ENCODE results near the gene ARID1A.

ARID1A gene

DNA sequence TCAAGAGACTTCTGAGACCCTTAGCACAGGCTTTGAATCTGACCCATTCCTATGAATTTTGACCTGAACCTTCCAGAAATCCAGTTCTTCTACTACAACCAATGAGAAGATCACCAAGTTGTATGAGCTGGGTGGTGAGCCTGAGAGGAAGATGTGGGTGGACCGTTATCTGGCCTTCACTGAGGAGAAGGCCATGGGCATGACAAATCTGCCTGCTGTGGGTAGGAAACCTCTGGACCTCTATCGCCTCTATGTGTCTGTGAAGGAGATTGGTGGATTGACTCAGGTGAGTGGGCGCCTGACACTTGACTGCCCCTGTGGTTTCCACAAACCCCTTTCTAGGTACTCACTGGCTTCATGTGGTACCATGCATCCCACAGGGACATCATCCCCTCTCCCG is 71.9 kb downstream of the ARID1A start:
- DNase-seq, result no peak

DNA sequence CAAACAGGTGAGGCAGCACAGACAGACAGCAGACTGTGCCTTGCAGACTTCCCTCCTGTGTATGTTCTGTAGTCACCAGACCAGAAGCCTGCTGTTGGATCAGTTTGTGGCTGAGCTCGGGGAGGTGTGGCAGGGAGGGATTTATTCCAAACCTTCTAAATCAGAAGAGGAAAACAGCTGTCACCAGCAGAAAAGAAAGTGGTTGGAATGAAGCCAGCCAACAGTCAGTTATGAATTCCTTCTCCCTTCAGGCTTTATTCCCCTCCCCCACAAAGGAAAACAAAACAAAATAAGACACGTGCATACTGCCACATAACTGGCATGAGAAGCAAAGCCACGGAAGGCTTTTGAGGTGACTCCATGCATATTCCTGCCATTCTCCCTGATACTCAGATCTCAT is 72.9 kb downstream of the ARID1A start:
- no peak for DNase-seq

DNA sequence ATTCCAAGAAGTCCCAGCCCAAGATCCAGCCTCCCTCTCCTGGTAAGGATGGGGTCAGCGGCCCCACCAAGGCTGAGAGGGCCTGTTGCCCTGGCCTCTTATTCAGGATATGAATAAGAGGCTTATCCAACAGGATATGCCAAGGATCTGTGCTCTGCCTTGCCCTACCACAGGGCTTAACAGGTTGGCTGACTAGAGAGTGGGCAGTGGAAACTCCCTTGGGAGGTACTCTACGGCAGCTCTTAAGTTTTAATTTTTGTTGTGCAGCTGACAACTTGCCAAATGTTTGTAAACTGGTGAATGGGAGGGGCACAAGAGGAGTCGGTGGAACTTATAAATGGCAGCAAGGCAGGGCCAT is 75.4 kb downstream of the ARID1A start:
- DNase-seq, result no peak

DNA sequence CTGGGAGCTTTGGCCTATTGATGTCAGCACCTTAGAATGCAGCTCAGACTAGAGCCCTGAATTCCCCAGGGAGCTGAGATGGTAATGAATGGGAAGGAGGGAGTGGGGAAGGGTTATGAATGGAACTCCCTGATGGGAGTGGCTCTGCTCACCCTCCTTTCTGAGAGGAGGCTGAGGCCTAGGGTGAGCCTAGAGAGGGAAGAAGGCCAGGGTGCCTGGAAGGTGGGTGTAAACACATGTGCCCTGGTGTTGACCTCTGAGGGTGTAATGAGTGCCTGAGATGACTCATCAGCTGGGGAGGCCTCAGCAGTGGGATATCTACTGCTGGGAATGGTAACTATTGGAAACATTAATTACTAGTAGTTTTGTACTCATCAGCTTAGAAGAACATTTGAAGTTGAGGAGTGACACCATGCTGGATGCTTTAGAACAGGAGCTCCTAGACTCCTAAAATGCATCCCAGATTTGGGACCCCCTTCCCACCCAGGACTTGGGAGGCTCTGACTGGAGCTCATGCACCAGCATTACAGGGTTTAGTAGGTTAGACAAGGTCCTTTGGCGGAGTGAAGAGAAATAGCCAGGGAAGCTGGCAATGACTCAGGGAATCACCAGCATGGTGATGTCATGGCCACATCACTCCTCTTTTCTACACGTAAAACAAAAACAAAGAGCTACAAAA is 76.0 kb downstream of the ARID1A start:
- DNase-seq, result no peak

DNA sequence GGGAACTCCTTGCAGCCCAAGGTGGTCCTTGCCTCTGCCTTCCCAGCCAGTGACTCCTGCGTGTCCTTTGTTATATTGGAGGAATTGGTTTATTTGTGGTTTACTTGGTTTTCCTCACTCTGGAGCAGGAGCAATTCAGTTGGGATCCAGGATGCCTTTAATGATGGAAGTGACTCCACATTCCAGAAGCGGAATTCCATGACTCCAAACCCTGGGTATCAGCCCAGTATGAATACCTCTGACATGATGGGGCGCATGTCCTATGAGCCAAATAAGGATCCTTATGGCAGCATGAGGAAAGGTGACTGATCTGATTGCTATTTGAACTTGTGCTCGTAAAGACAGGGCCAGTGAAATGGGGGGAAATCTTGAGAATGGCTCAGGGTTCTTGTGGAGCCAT is 76.9 kb downstream of the ARID1A start:
- no peak for DNase-seq

DNA sequence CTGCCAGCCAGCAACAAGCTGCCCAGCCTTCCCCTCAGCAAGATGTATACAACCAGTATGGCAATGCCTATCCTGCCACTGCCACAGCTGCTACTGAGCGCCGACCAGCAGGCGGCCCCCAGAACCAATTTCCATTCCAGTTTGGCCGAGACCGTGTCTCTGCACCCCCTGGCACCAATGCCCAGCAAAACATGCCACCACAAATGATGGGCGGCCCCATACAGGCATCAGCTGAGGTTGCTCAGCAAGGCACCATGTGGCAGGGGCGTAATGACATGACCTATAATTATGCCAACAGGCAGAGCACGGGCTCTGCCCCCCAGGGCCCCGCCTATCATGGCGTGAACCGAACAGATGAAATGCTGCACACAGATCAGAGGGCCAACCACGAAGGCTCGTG is 78.6 kb downstream of the ARID1A start:
- no peak for DNase-seq

DNA sequence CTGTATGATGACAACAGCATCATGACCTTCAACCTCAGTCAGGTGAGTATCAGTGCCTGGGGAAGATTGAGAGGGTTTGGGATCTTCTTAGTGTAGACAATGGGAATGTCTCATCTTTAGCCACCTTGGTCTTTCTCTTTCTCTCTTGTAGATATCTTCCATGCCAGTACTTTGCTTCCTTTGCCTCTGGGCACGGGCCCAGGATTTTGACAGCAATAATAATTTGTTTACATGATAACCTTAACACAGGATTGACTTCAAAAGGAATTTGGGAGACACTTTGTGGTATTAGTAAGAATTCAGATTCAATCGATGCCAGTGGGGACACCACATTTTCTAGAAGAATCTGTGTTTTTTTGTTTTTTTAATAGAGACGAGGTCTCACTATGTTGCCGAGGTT is 79.9 kb downstream of the ARID1A start:
- DNase-seq, result no peak

DNA sequence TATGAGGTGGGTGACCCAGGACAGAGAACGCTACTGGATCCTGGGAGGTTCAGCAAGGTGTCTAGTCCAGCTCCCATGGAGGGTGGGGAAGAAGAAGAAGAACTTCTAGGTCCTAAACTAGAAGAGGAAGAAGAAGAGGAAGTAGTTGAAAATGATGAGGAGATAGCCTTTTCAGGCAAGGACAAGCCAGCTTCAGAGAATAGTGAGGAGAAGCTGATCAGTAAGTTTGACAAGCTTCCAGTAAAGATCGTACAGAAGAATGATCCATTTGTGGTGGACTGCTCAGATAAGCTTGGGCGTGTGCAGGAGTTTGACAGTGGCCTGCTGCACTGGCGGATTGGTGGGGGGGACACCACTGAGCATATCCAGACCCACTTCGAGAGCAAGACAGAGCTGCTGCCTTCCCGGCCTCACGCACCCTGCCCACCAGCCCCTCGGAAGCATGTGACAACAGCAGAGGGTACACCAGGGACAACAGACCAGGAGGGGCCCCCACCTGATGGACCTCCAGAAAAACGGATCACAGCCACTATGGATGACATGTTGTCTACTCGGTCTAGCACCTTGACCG is 83.4 kb downstream of the ARID1A start:
- no peak for DNase-seq

DNA sequence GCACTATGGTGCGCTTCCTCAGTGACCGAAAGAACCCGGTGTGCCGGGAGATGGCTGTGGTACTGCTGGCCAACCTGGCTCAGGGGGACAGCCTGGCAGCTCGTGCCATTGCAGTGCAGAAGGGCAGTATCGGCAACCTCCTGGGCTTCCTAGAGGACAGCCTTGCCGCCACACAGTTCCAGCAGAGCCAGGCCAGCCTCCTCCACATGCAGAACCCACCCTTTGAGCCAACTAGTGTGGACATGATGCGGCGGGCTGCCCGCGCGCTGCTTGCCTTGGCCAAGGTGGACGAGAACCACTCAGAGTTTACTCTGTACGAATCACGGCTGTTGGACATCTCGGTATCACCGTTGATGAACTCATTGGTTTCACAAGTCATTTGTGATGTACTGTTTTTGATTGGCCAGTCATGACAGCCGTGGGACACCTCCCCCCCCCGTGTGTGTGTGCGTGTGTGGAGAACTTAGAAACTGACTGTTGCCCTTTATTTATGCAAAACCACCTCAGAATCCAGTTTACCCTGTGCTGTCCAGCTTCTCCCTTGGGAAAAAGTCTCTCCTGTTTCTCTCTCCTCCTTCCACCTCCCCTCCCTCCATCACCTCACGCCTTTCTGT is 84.6 kb downstream of the ARID1A start:
- DNase-seq, result no peak

DNA sequence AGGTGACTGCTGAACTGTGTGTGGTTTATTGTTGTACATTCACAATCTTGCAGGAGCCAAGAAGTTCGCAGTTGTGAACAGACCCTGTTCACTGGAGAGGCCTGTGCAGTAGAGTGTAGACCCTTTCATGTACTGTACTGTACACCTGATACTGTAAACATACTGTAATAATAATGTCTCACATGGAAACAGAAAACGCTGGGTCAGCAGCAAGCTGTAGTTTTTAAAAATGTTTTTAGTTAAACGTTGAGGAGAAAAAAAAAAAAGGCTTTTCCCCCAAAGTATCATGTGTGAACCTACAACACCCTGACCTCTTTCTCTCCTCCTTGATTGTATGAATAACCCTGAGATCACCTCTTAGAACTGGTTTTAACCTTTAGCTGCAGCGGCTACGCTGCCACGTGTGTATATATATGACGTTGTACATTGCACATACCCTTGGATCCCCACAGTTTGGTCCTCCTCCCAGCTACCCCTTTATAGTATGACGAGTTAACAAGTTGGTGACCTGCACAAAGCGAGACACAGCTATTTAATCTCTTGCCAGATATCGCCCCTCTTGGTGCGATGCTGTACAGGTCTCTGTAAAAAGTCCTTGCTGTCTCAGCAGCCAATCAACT is 85.5 kb downstream of the ARID1A start:
- DNase-seq, result no peak

DNA sequence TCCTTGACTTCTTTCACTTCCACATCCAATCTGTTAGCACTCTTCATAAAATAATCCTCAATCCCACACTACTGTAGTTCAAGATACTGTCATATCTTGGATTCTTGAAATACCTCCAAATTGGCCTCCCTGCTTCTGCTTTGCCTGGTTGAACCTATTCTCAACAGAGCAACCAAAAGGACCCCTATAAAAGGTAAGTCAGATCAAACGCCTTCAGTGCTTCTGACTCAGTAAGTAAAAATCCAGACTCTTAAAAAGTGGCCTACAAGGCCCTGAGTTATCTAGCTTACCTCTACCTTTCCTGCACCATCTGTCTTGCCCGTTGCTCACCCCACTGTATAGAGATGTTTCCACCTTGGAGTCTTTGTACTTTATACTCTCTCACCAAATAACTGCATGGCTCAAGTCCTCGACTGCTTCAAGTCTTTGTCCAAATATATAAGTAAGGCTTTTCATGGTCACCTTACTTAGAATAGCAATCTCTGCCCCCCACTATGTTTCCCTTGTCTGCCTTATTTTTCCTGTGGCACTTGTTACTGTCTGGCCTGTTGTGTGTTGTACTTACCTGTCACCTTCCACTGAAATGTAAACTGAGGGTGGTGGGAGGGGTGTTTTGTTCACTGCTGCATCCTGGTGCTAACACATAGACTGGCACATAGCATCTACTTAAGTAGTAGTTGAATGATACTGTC is 86.9 kb downstream of the ARID1A start:
- DNase-seq, result no peak

DNA sequence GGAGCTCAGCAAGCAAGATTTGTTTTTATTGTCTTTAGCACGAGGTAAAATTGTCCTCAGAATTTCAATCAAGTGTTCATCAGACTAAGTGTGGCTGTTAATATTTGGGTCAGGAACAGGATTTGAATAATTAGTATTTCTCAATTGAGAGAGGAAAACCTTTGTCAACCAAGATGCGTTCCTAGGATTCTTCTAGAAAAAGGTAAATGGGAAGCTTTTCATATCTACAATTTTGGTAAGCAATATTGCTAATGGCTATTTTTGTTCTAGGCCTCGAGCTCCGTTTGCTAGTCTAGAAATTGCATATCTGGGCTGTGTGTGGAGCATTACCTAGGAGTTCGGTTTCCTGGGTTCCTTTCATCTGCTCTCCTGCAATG is 87.8 kb downstream of the ARID1A start:
- DNase-seq, result no peak

DNA sequence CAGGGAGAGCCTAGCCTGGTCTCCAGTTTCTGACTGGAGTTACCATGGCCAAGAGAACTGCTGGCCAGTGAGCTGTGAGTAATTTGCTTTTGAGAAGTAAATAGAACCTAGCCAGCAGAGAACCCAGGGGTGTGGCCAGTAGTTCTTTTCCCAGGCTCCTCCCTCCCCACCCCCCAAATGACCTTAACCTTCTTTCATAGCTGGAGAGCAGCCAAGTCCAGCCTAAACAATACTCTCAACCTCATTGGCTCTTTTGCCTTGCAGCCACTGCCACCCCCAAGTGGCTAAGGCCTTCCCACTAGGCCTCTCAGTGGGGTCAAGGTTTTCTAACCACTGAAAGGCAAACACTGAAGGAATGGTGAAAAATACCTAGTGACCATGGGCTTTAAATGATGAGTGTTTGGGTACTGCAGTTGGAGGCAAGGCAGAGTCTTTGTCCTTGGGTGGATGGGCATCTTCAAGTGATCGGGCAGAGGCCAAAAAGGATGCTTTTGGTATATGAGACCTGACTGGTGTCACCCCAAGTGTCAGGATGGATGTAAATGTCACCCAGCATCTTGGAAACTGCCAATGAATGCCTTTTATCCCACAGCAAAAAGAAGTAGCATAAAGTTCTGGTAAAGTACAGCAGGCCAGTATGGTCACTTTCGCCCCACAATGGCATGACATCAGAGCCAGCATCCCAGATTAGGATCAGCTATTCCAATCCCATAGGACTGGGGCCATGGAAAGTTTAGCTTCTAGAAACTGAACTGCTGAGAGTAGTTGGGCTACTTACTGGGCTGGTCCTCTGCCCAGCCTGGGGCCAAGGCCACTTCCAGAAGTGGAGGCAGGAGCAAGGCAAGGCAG is 88.4 kb downstream of the ARID1A start:
- no peak for DNase-seq

DNA sequence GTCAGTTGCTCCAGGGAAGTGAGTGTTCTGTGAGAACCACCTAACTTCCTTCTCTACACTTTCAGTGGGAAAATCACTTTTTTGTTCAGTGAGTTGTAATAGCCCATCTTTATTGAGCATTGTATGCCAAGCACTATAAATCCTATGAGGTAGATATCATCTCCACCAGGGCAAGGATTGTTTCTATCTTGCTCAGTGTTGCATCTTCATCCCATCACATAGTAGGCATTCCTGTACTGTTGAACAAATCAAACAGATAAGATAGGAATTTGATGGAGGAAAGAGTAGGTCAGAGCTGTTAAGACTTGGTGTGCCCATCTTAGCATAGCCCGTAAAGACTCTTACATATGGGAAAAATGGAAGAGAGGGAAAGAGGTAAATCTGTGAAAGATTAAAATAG is 89.1 kb downstream of the ARID1A start:
- DNase-seq, result no peak

DNA sequence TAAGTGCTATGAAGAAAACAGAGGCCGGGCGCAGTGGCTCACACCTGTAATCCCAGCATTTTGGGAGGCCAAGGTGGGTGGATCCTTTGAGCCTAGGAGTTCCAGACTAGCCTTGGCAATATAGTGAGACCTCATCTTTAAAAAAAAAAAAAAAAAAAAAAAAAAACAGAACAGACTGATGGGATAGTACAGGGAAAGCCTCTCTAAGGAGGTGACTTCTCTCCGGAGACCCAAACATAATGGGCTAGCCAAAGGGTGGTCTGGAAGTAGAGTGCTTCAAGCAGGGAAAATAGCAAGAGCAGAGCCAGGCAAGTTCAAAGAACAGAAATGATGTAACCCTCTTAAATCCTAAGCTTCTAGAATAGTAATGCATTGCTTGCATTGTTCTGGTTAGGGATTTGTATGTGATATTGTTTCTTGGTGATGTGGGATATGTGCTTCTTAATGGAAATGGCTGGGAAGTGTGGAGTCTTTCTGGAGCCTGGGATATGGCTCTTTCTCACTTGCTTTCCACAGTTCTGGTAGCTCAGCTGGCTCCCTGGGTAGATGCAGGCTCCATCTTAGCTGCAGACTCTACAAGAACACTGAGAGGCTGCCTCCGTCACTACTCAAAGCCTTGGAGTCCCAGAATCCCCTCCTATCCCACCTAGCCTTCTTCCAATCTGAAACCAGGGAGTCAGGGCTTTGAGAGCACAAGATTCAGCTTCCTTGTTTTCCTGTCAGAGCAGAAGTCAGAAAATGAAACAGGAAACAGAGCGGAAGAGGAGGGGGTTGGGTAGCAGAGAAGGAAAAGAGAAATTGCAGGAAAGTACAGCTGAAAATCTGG is 90.0 kb downstream of the ARID1A start:
- peak; percentile 46 for DNase-seq

DNA sequence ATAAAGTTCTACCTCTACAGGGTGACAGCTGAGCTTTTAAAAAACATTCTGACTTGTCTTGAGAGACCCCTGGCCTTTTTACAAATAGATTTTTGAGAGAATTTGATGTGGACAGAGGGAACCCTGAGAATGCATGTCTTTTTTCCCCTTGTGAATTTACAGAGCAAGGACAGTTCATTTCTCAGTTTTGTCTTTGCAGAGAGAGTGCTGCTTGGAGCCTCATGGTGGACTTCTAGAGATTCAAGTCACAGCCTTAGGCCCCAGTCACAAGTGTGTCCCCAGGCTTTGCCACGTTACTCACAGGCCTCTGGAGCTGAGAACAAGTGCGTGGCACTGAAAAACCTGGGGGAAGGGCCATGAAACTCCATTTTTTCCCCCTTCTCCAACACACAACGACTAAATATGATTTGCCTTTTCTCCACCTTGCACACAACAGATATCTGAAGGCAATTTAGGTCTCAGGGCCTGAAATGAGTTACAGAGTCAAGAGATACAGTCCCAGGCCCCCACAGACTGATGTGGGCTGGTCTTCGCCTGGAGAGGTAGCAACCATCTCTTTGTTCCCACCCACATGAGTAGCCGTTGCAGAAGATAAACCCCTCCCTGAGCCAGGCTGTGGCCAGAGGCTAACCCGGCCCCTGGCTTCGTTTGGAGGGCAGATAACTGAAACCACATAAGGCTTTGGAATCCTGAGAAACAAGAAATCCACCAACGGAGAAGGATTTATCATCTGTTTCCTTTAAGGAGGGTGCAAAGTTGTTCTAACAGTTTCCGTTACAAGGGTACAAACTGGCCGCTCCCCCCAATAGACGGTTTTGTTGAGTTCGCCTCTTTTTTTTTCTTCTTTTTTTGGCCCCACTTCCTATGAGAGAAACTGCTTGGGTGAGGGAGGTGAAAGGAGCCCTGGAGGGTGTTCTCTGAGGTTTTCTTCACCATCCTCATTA is 90.9 kb downstream of the ARID1A start:
- peak; percentile 85 for DNase-seq

DNA sequence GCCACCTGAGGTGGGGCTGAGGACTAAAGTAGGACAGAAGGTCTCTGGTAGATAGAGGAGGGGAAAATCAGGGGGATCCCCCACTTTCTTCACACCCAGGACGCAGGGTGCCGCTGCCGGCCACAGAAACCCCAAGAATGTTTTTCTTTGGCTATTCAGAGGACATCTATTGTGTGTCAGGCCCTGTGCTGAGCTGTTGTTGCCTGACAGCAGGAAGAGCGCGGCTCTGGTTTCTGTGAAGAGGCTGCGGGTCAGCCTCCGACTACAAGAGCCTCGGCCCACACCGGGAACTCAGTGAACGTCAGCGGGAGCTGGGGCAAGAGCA is 91.5 kb downstream of the ARID1A start:
- peak; percentile 37 for DNase-seq

DNA sequence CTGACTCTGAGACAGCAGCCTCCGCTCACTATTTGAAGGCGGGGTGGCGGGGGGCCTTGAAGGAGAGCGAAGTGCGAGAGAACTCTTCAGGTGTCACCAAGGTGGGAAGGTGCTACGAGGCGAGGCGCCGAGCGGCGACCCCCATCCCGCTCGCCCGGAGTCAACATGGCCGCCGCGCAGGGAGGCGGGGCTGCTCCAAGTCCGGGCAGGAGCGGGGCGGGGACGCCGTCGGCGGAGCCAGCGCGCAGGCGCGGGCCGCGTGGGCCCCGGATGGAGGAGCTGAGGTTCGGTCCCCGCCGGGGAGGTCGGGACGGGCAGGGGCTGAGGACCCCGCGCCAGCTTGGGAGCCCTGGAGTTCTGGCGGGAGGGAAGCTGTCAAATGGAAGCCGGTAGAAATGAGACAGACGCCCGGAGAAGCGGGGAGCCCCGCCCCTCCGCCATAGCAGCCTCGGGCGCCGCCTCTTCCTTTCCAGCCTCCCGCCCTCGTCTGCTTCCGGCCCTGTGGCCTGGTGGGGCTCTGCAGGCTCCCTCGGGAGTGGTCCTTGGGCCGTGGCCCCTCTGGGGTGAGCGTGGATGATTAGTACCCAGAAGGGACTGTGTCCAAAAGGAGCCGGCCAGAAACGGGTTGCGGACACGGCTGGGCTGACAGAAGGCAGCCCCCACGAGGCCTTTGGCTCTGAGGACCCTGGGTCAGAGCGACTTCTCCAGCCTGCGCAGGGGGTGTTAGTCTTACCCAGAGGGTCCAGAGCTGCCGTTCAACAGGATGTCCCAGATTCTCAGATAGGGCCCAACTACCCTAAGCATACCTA is 92.1 kb downstream of the ARID1A start, which contains the start of gene PIGV:
Gene PIGV, plus strand, starts transcription at position 245 of the 809 bp plus-strand sequence. CDS start 2,866 bp downstream, outside the sequence.
- DNase-seq, result peak; percentile 93

DNA sequence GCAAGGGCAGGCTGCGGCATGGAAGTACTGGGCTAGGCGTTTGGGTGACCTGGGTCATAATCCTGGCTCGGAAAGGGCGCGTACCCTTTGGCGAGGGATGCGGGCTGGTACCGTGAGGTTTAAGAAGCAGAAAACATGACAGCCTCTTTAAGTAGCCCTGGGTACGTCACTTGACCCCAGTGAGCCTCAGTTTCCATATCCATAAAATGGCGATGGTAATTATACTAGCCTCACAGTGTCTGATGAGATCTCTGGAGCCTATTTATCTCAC is 92.6 kb downstream of the ARID1A start:
- DNase-seq, result no peak
